Measurements from ENCODE around the gene NPEPL1. TPM values are rescaled to one million over a fixed set of nuclear protein-coding genes. Genes with fewer than 3 reads are reported as not detected.
"Not testable (repeated sequence)": the region's sequence is repeated elsewhere in the genome, so short reads cannot be mapped to it uniquely, and the experiment has no call there.

The NPEPL1 gene, protein sequence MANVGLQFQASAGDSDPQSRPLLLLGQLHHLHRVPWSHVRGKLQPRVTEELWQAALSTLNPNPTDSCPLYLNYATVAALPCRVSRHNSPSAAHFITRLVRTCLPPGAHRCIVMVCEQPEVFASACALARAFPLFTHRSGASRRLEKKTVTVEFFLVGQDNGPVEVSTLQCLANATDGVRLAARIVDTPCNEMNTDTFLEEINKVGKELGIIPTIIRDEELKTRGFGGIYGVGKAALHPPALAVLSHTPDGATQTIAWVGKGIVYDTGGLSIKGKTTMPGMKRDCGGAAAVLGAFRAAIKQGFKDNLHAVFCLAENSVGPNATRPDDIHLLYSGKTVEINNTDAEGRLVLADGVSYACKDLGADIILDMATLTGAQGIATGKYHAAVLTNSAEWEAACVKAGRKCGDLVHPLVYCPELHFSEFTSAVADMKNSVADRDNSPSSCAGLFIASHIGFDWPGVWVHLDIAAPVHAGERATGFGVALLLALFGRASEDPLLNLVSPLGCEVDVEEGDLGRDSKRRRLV
- polyA plus RNA-seq (ENCODE audit: insufficient read length in 4 of 4): 10 to 100 TPM; 33.4 to 57.8 (median 48.4) TPM

DNA sequence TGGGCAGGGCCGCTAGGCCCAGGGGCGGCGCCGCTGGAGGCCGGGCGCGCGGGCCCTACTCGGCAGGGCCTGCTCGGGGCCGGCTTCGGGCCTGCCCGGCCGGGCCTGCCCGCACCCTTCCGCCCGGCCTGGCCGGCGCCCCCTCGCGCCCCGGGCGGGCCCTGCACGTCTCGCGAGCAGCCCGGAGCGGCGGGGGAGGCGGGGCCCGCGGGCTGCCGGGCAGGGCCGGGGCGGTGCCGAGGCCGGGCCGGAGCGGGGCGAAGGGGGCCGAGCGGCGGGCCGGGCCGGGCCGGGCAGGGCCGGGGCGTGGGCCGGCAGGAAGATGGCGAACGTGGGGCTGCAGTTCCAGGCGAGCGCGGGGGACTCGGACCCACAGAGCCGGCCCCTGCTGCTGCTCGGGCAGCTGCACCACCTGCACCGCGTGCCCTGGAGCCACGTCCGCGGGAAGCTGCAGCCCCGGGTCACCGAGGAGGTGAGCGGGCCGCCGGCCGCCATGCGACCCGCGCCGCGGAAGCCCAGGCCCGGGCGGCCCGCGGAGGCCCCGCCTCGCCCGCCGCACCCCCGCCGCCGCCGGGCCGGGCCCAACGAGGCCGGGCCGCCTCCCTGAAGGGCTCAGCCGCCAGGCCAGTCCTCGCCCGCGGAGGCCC lies at the start of gene NPEPL1:
TSS of gene NPEPL1 (plus strand) at position 222 of the 647 bp plus-strand sequence. CDS start at position 323, 101 bp downstream.
- peak in 1 of 4 donors; percentile 32 for DNase-seq (ENCODE audit: low read depth in 4 of 4, low spot score in 2 of 4)

DNA sequence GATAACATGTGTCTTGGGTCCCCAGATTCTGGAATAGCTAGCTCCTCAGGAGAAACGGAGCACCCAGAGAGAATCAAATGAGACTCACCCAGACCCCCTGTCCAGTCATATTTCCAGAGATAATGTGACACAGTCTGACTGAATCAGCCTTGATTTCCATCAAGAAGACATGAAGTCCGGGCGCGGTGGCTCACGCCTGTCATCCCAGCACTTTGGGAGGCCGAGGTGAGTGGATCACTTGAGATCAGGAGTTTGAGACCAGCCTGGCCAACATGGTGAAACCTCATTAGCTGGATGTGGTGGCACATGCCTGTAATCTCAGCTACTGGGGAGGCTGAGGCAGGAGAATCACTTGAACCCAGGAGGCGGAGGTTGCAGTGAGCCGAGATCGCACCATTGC lies 49.7 kb upstream of the NPEPL1 start:
- not testable (repeated sequence) for DNase-seq (ENCODE audit: low read depth in 4 of 4, low spot score in 2 of 4)

GRCh38 chr20:58645412-58645968 lies 47.1 kb upstream of the NPEPL1 start:
- no peak for DNase-seq (ENCODE audit: low read depth in 4 of 4, low spot score in 2 of 4)

DNA sequence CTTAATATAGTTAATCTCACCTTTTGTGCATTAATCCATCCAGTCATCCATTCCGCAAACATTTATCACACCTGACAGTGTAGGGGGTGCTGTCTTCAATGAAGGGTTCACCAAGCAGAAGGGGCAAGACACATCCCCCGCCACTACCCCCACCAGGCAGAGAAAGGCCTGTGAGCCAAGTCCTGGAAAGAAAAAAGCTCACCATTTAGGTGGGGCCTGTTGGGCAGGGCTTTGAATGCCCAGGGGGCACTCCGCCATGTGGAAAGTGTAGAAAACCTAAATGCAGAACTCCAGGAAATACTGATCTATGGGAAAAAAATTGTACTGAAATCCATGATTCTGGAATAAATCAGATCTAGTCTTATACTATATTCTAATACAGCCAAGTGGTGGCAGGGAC lies 46.3 kb upstream of the NPEPL1 start:
- DNase-seq (ENCODE audit: low read depth in 4 of 4, low spot score in 2 of 4): no peak

DNA sequence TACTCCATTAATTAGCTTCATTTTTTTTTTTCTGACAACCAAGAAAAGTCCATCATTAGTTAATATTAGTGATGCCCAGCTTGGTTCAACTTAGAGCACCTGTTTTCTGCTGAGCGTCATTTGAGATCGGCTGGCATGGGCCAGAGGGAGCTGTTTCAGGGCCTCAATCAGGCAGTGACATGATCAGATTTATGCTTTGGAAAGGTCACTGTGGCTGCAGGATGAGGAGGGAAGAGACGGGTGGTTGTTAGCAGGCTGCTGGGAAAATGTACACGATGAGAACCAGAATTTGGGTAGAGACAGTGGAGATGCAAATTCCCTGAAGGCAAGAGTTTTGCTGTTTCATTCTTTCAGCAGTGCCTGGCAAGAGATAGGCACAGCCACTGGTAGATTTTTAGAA lies 45.9 kb upstream of the NPEPL1 start:
- DNase-seq (ENCODE audit: low read depth in 4 of 4, low spot score in 2 of 4): no peak

DNA sequence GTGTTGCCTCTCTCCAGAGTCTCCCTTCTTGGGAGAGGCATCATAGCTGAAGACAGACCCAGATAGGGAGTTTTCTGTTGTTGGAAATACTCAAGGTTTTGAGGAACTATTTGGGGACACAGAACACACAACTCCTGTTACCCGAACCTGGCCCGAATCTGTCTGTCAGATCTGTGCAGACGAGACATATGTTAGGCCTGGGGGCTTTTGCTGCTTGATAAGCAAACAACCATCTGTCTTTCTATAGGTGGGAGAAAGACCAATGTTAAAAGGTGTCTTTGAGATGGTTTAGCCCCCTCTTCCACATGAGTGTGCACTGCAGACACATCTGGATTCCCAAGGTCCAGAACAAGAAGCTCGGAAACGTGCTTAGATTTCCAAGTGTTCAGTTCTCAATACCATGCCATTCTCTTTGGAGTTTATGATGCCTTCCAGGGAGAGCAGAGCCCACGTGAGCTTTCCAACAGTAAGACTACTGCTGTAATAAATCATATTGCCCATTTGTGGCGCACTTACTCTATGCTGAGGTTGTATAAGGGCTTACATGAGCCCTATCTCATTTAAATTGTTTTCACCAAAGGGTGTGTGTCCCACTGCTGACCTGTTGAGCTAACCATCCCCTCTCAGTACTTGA lies 45.3 kb upstream of the NPEPL1 start:
- no peak for DNase-seq (ENCODE audit: low read depth in 4 of 4, low spot score in 2 of 4)

DNA sequence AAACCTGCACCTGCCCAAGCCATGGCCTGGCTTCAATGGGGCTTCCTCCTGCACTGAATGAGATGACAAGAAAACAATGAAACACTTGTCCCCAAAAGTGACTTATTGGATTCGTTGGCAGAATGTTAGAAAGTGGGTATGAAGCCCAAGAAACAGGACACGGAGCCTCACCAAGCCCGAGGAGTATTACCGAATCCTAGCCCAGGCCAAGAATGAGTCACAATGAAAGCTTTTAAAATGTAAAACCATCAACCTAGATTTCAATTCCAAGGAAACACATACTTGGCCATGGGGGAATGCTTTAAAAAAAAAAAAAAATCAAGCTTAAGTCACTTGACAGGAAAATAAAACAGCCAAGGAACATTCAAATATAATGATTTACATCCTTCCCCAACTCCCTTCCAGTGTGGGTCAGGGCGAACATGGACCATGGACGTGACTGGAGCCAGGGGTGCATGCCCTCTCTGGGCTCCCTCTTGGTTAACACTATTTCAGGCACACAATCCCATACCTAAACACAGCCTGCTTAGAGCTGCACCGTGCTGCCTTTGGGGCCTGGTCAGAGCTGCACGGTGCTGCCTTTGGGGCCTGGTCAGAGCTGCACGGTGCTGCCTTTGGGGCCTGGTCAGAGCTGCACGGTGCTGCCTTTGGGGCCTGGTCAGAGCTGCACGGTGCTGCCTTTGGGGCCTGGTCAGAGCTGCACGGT lies 44.7 kb upstream of the NPEPL1 start:
- DNase-seq (ENCODE audit: low read depth in 4 of 4, low spot score in 2 of 4): no peak

- not testable (repeated sequence) for DNase-seq (ENCODE audit: low read depth in 4 of 4, low spot score in 2 of 4)
Observed at GRCh38 chr20:58648502-58648825, 44.1 kb upstream of the NPEPL1 start.

DNA sequence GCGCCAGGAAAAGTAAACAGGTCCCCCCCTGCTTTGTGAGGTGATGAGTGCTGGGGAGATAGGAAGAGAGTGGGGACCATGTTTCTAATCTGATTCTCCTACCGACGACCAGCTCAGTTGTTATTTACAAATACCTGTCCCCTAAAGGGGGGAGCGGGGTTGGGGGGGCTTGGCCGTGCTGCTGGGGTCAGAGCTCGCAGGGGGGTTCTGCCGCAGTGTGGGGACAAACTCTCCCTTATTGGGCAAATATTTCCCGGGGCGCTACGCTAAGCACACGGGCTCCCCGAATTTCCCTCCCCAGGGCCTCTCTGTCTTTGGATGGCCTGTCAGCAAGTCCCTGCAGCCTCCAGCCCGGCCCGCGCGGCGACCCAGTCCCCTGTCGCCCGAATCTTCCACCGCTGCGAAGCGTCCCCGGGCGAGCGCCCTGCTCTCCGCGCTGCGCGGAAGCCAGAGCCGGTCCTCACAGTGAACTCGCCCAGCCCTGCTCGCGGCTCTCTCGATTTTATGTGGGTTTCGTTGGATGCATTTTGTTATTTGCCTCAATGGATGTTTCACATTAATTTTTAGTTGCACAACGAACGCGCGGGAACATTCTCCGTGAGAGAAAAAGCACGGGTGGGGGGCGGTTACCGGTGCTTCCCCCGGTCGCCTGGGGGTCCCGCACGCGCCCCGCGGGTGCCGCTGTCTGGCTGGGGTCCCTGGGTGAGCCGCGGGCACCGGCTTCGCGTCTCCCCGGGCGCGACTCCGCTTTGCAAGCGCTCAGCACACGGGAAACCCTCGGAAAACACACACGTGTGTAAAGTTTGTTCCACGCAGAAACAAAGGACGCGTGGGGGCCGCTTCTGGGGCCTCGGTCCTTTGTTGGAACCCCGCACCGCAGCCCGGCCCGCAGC lies 43.1 kb upstream of the NPEPL1 start:
- no peak for DNase-seq (ENCODE audit: low read depth in 4 of 4, low spot score in 2 of 4)

GRCh38 chr20:58650181-58650775 lies 42.3 kb upstream of the NPEPL1 start:
- DNase-seq (ENCODE audit: low read depth in 4 of 4, low spot score in 2 of 4): no peak

GRCh38 chr20:58650776-58651558 lies 41.6 kb upstream of the NPEPL1 start, which contains the start of gene STX16:
STX16 (plus strand) TSS chr20:58651283; CDS start chr20:58652007, 724 bp downstream.
- peak; percentile 78 to 88 (median 80) for DNase-seq (ENCODE audit: low read depth in 4 of 4, low spot score in 2 of 4)

GRCh38 chr20:58651559-58651945 lies 41.0 kb upstream of the NPEPL1 start:
- DNase-seq (ENCODE audit: low read depth in 4 of 4, low spot score in 2 of 4): peak; percentile 82 to 94 (median 90)

GRCh38 chr20:58651946-58652605 lies 40.5 kb upstream of the NPEPL1 start:
- DNase-seq (ENCODE audit: low read depth in 4 of 4, low spot score in 2 of 4): no peak

DNA sequence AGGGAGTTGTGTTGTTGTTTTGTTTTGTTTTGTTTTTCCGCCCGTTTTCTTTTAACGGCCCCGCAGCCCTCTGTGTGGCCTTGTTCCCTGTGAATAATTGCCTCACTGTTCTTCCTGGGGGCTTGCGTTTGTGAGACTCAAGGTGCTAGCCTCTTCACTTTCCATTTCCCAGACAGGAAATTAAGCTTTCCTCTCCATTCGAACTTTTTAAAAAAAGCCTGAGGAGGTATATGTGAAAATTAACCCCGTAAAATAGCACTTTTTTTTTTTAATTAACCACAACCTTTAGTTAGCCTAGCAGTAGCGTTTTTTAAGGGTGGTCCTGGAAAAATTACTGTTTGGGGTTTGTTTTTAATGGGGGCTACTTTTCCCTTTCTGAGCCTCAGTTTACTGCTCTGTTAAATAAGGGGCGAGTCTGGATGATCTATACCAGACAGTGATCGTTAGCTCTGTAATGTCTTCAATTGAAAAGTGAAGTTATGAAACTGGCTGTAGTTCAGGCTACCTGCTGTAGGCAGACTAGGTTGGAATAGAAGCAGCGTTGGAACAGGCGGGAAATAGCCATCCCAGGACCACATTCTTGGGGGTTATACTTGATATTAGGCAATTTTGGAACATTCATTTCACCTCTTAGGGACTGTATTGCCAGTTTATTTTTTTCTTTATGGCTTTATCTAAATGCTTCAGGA lies 39.9 kb upstream of the NPEPL1 start:
- no peak for DNase-seq (ENCODE audit: low read depth in 4 of 4, low spot score in 2 of 4)

DNA sequence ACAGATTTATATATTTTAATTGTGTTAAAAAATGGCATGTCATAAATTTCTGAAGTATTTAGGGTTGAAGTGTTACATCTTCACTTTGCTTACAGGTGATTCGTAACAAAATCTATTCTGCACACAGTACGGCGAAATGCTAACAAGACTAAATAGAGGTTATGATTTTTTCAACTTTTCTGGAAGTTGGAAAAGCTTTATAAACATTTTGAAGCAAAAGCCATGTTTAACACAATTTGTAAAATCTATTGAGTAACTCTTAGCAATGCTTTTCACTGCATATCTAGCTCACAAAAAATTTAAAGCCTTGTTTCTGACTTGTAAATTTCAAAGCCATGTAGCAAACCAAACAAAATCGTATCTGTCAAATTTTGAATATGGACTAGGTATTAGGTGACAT lies 38.3 kb upstream of the NPEPL1 start:
- no peak for DNase-seq (ENCODE audit: low read depth in 4 of 4, low spot score in 2 of 4)

DNA sequence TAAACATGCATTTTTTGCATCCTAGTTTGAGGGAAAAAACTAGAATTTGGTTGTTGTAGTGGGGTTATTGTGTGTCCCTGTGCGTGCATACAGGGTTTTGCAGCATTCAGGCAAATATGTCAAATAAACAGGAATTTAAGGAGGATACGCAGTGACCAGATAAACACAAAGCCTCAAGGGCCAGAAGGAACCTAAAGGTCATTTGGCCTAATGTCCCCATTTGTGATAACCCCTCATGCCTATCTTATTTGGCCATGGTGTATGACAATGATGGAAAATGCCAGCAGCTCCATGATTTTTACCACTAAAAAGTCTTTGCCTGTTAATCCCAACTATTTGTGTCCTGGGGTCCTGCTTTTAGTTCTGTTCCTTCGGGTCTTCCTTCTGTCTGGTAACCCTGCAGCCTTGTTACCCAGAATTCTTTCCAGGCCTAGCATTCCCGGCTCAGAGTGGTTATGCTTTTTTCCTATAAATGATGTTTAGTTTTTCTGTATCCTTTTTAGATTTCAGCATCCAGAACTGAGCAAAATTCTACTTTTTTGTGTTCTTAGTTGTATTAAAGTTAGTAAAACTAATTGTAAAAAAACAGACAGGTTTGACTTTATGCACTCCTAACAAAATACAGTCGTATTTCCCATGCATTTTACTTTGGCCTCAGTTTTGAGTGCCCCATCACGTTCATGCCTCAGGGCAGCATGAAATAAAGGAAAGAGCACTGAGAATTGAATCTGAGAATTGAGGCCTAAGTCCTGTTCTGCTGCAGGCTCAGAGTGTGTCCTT lies 37.1 kb upstream of the NPEPL1 start:
- DNase-seq (ENCODE audit: low read depth in 4 of 4, low spot score in 2 of 4): no peak

Measured in left renal cortex interstitium (tissue), 4 donors.